ENCODE data around the gene TXLNG. TPM values are rescaled to one million over a fixed set of nuclear protein-coding genes. Genes with fewer than 3 reads are reported as not detected.

The TXLNG gene
- total RNA-seq, 1 experiment from 2014 or later: 10.2 TPM

- Histone ChIP-seq H3K27me3 (ENCODE audit: control insufficient read depth, insufficient read depth, low read length) (no peaks in the 10 kb centered on the region), H3K4me3 (ENCODE audit: low read depth in 2 of 2, low read length in 2 of 2) (no peak overlapping the region), H3K4me1 (ENCODE audit: control insufficient read depth, insufficient read depth, low read length) (peaks cover 3% of the 10 kb centered on the region; the same call in 1 of the 2 replicates), H3K9me3 (ENCODE audit: control insufficient read depth, insufficient read depth, low read depth, low read length) (no peaks in the 10 kb centered on the region), H3K27ac (ENCODE audit: low read length) (no peak overlapping the region), H3K36me3 (ENCODE audit: control insufficient read depth, insufficient read depth, low read length) (no peaks in the 10 kb centered on the region; the same call in 1 of the 2 replicates)
- intact Hi-C loops (cut with micrococcal nuclease; ENCODE audit: unreplicated experiment): no loop called here
- in situ Hi-C loops (cut with HindIII; ENCODE audit: low pct_unique_long_range_greater_than_20kb, low sequenced_read_pairs): no loop called here
- CTCF ChIA-PET: no interaction called here
- TF ChIP-seq CTCF (IDR thresholded peaks at IDR 0.05): no peak
- TF ChIP-seq TCF7L2 (IDR thresholded peaks at IDR 0.05; ENCODE audit: low read depth, low read length): no peak
- TF ChIP-seq SIN3A (IDR thresholded peaks at IDR 0.05; ENCODE audit: borderline replicate concordance, insufficient read depth, low read depth, low read length): no peak
- no peak for TF ChIP-seq POLR2AphosphoS5 (IDR thresholded peaks at IDR 0.05; ENCODE audit: low read depth, low read length)
- TF ChIP-seq REST (IDR thresholded peaks at IDR 0.05; ENCODE audit: insufficient read depth in 1 of 2, low read depth in 2 of 2, low read length in 1 of 2): no peak
- POLR2A ChIA-PET: no interaction called here
- ATAC-seq (no peak), DNase-seq (ENCODE audit: low read depth, low spot score) (no peak)
- BruUV-seq (replicated peaks): no TSS peak
Observed at GRCh38 chrX:16842684-16843083, 56.4 kb downstream of the TXLNG start.

- BruUV-seq (replicated peaks): no TSS peak
- Histone ChIP-seq H3K27ac (ENCODE audit: low read length) (no peak overlapping the region), H3K4me1 (ENCODE audit: control insufficient read depth, insufficient read depth, low read length) (peaks cover 3% of the 10 kb centered on the region; the same call in 1 of the 2 replicates), H3K9me3 (ENCODE audit: control insufficient read depth, insufficient read depth, low read depth, low read length) (no peaks in the 10 kb centered on the region), H3K4me3 (ENCODE audit: low read depth in 2 of 2, low read length in 2 of 2) (no peak overlapping the region), H3K27me3 (ENCODE audit: control insufficient read depth, insufficient read depth, low read length) (no peaks in the 10 kb centered on the region), H3K36me3 (ENCODE audit: control insufficient read depth, insufficient read depth, low read length) (no peaks in the 10 kb centered on the region; the same call in 1 of the 2 replicates)
- DNase-seq (ENCODE audit: low read depth, low spot score) (no peak), ATAC-seq (no peak)
- in situ Hi-C loops (cut with HindIII; ENCODE audit: low pct_unique_long_range_greater_than_20kb, low sequenced_read_pairs) (no loop called here), intact Hi-C loops (cut with micrococcal nuclease; ENCODE audit: unreplicated experiment) (no loop called here)
- no peak for TF ChIP-seq SIN3A (IDR thresholded peaks at IDR 0.05; ENCODE audit: borderline replicate concordance, insufficient read depth, low read depth, low read length)
- TF ChIP-seq TCF7L2 (IDR thresholded peaks at IDR 0.05; ENCODE audit: low read depth, low read length): no peak
- TF ChIP-seq REST (IDR thresholded peaks at IDR 0.05; ENCODE audit: insufficient read depth in 1 of 2, low read depth in 2 of 2, low read length in 1 of 2): no peak
- TF ChIP-seq CTCF (IDR thresholded peaks at IDR 0.05): no peak
- no peak for TF ChIP-seq POLR2AphosphoS5 (IDR thresholded peaks at IDR 0.05; ENCODE audit: low read depth, low read length)
- ChIA-PET POLR2A (no interaction called here), CTCF (no interaction called here)
Observed at GRCh38 chrX:16843208-16843909, 57.1 kb downstream of the TXLNG start.

All from Panc1 (cell line).